Esophagus squamous epithelium (tissue), 5 donors: Measurements from ENCODE around the gene TAS2R13. TPM values are rescaled to one million over a fixed set of nuclear protein-coding genes. Genes with fewer than 3 reads are reported as not detected.

ENCODE experiments used
- DNase-seq: peaks from one replicate; lab custom pipeline; 2025; lab: John Stamatoyannopoulos, UW
- H3K27ac ChIP-seq, 4 donors: fragments of 200-600 bp; sonication (generic); one replicate each; pipeline ENCODE4 v1.5.1; 2016 to 2019; ENCODE audit warnings: mild to moderate bottlenecking in 1 of 4
- H3K27me3 ChIP-seq, 4 donors: fragments of 200-600 bp; sonication (generic); 1 replicate in 3 of 4; 2 replicates in 1 of 4; pipeline versions ENCODE4 v1.5.1 to v1.6.0; 2017 to 2021; ENCODE audit warnings: antibody characterized with exemption in 1 of 4
- H3K36me3 ChIP-seq, 3 donors: fragments of 200-600 bp; sonication (generic); one replicate each; pipeline ENCODE4 v1.5.1; 2016 to 2019
- H3K4me1 ChIP-seq, 3 donors: fragments of 200-600 bp; sonication (generic); one replicate each; pipeline ENCODE4 v1.5.1; 2017 to 2019
- H3K4me3 ChIP-seq, 4 donors: fragments of 200-600 bp; sonication (generic); 1 replicate in 3 of 4; 2 replicates in 1 of 4; pipeline ENCODE4 v1.5.1; 2016 to 2019; ENCODE audit warnings: mild to moderate bottlenecking in 2 of 4, moderate library complexity in 1 of 4
- H3K9me3 ChIP-seq, 3 donors: fragments of 200-600 bp; sonication (generic); one replicate each; pipeline ENCODE4 v1.5.1; 2016 to 2019
- CTCF ChIP-seq, 6 experiments: fragments of 450-650 bp in 4 of 6; fragments of 200-600 bp in 2 of 6; sonication (generic) in 2 of 6; IDR thresholded peaks; one replicate each; pipeline ENCODE4 v1.5.1; 2016 to 2019; ENCODE audit warnings: antibody characterized with exemption in 6 of 6, mild to moderate bottlenecking in 4 of 6, moderate library complexity in 4 of 6
- POLR2A ChIP-seq, 4 donors: fragments of 450-650 bp; IDR thresholded peaks; one replicate each; pipeline ENCODE4 v1.6.1; 2017; ENCODE audit warnings: antibody characterized with exemption in 4 of 4, mild to moderate bottlenecking in 4 of 4, moderate library complexity in 3 of 4
- WGBS, 2 donors: methylation state at CpG; one replicate each; pipeline ENCODE4 v1.1.5; 2018; 5-methylcytosine and 5-hydroxymethylcytosine counted together
- intact Hi-C: fragments of 100-400 bp; cut with DNase I; formaldehyde crosslinking; loops from one replicate; pipeline ENCODE4 v1.15.0; 2022
- total RNA-seq, 4 donors: library from RNA; depleted of rRNA; stranded (reverse); fragments of >200 nt; gene quantifications; one replicate each; pipeline ENCODE4 v1.1.0, GENCODE V29; 2016
- donor health status: DM: yes; HTN: yes; CAD: no.

The TAS2R13 gene
- total RNA-seq, 4 donors from 2014 or later, result 0.88 to 2.3 TPM; not detected in 2

GRCh38 chr12:10941916-10942607 is 32.7 kb upstream of the TAS2R13 start:
- peaks cover 0 to 3% (median 0%) of the 10 kb centered on the region in 3 donors for H3K4me1 ChIP-seq
- 58 to 78% methylated on average over 1 to 3 of the region's 4 CpGs for WGBS, 2 donors
- DNase-seq, result no peak
- intact Hi-C loops, result no loop called here
- no peak overlapping the region for H3K4me3 ChIP-seq
- no peak for TF ChIP-seq CTCF (IDR thresholded peaks at IDR 0.05)
- no peak for TF ChIP-seq POLR2A (IDR thresholded peaks at IDR 0.05)
- no peaks in the 10 kb centered on the region for H3K36me3 ChIP-seq
- H3K27ac ChIP-seq, result no peak overlapping the region
- no peaks in the 10 kb centered on the region for H3K27me3 ChIP-seq
- H3K9me3 ChIP-seq, result peaks cover 0 to 4% (median 0%) of the 10 kb centered on the region in 3 donors

GRCh38 chr12:10941369-10941768 is 32.0 kb upstream of the TAS2R13 start:
- Histone ChIP-seq H3K27ac (no peak overlapping the region), H3K9me3 (peaks cover 0 to 4% (median 0%) of the 10 kb centered on the region in 3 donors), H3K27me3 (no peaks in the 10 kb centered on the region), H3K4me3 (no peak overlapping the region), H3K36me3 (no peaks in the 10 kb centered on the region), H3K4me1 (peaks cover 0 to 3% (median 0%) of the 10 kb centered on the region in 3 donors)
- intact Hi-C loops, result no loop called here
- TF ChIP-seq CTCF (IDR thresholded peaks at IDR 0.05), result no peak
- TF ChIP-seq POLR2A (IDR thresholded peaks at IDR 0.05), result no peak
- no peak for DNase-seq

GRCh38 chr12:10940389-10940788 is 31.0 kb upstream of the TAS2R13 start:
- H3K27me3 ChIP-seq, result no peaks in the 10 kb centered on the region
- H3K27ac ChIP-seq, result no peak overlapping the region
- intact Hi-C loops, result no loop called here
- H3K4me3 ChIP-seq, result no peak overlapping the region
- WGBS, 2 donors, result 81 to 83% methylated on average over 2 of the region's 2 CpGs
- H3K9me3 ChIP-seq, result peaks cover 0 to 4% (median 0%) of the 10 kb centered on the region in 3 donors
- H3K36me3 ChIP-seq, result no peaks in the 10 kb centered on the region
- peaks cover 0 to 3% (median 0%) of the 10 kb centered on the region in 3 donors for H3K4me1 ChIP-seq
- no peak for DNase-seq
- TF ChIP-seq CTCF (IDR thresholded peaks at IDR 0.05) (no peak), POLR2A (IDR thresholded peaks at IDR 0.05) (no peak)

- intact Hi-C loops, result no loop called here
- no peak for DNase-seq
- H3K36me3 ChIP-seq, result no peaks in the 10 kb centered on the region
- H3K4me1 ChIP-seq, result peaks cover 0 to 3% (median 0%) of the 10 kb centered on the region in 3 donors
- H3K9me3 ChIP-seq, result peaks cover 0 to 4% (median 0%) of the 10 kb centered on the region in 3 donors
- no peak within 1 kb of the TSS for H3K27ac ChIP-seq
- WGBS, 2 donors, result 56 to 67% methylated on average over 1 of the region's 1 CpG
- TF ChIP-seq CTCF (IDR thresholded peaks at IDR 0.05) (no peak), POLR2A (IDR thresholded peaks at IDR 0.05) (no peak)
- no peaks in the 10 kb centered on the region for H3K27me3 ChIP-seq
- no peak within 1 kb of the TSS for H3K4me3 ChIP-seq
Observed at GRCh38 chr12:10939163-10939562, 29.8 kb upstream of the TAS2R13 start, which contains the start of gene TAS2R14. TSS of gene TAS2R14 (minus strand) at chr12:10939263. CDS start at chr12:10939207, 56 bp downstream.

GRCh38 chr12:10936506-10936905 is 27.1 kb upstream of the TAS2R13 start:
- 80 to 89% methylated on average over 1 of the region's 1 CpG for WGBS, 2 donors
- TF ChIP-seq CTCF (IDR thresholded peaks at IDR 0.05) (no peak), POLR2A (IDR thresholded peaks at IDR 0.05) (no peak)
- Histone ChIP-seq H3K4me1 (no peaks in the 10 kb centered on the region), H3K4me3 (no peak overlapping the region), H3K36me3 (no peaks in the 10 kb centered on the region), H3K9me3 (no peaks in the 10 kb centered on the region), H3K27ac (no peak overlapping the region), H3K27me3 (no peaks in the 10 kb centered on the region)
- intact Hi-C loops, result no loop called here
- DNase-seq, result no peak
